H1 (cell line): Measurements from ENCODE around the gene PCDHGB5. TPM values are rescaled to one million over a fixed set of nuclear protein-coding genes. Genes with fewer than 3 reads are reported as not detected.

Source experiments
- ASH2L ChIP-seq: fragments of 200-600, 300-600 bp; sonication (generic); IDR thresholded peaks from one replicate; pipeline ENCODE4 v1.7.1; 2017; ENCODE audit warnings: low read length
- BACH1 ChIP-seq: IDR thresholded peaks from 2 replicates; pipeline ENCODE4 v1.6.1; 2012; ENCODE audit warnings: low read length, improper control_type of control experiment
- HDAC2 ChIP-seq, 2 experiments: fragments of 300-600 bp in 1 of 2; sonication (generic) in 1 of 2; IDR thresholded peaks; 2 replicates each; pipeline ENCODE4 v1.6.1; 2011 to 2012; ENCODE audit warnings: low read depth in 2 of 2, low read length in 2 of 2, mild to moderate bottlenecking in 2 of 2, moderate library complexity in 2 of 2, borderline replicate concordance in 1 of 2, inconsistent platforms in 1 of 2
- KDM4A ChIP-seq: IDR thresholded peaks from one replicate; pipeline ENCODE4 v1.7.1; 2012; ENCODE audit warnings: low read depth, mild to moderate bottlenecking, moderate library complexity, low read length, inconsistent platforms; ENCODE audit not compliant: severe bottlenecking
- PHF8 ChIP-seq: fragments of 200-600 bp; sonication (generic); conservative IDR thresholded peaks from 2 replicates; pipeline ENCODE4 v1.7.1; 2012; ENCODE audit warnings: low read depth, mild to moderate bottlenecking, inconsistent platforms, low read length, moderate library complexity
- POLR2A ChIP-seq, 2 experiments: IDR thresholded peaks; 1 replicate in 1 of 2; 2 replicates in 1 of 2; pipeline ENCODE4 v1.6.1; 2011; ENCODE audit warnings: low read depth in 2 of 2, low read length in 2 of 2, mild to moderate bottlenecking in 2 of 2; ENCODE audit errors: control extremely low read depth in 1 of 2
- RAD21 ChIP-seq, 2 experiments: IDR thresholded peaks in 1 of 2; conservative IDR thresholded peaks in 1 of 2; 2 replicates each; pipeline ENCODE4 v1.6.1; 2011; ENCODE audit warnings: low read depth in 2 of 2, low read length in 2 of 2, improper control_type of control experiment in 1 of 2, inconsistent platforms in 1 of 2, mild to moderate bottlenecking in 1 of 2, moderate library complexity in 1 of 2
- SIX5 ChIP-seq: IDR thresholded peaks from 2 replicates; pipeline ENCODE4 v1.6.1; 2011; ENCODE audit warnings: mild to moderate bottlenecking, low read depth, low read length
- TAF1 ChIP-seq: IDR thresholded peaks from 2 replicates; pipeline ENCODE4 v1.6.1; 2011; ENCODE audit warnings: mild to moderate bottlenecking, low read depth, low read length
- YY1 ChIP-seq: IDR thresholded peaks from 2 replicates; pipeline ENCODE4 v1.6.1; 2011; ENCODE audit warnings: low read depth, mild to moderate bottlenecking, low read length
- polyA plus RNA-seq, 7 experiments: library from polyadenylated mRNA; depleted of rRNA in 3 of 7; stranded (reverse) in 5 of 7; unstranded in 2 of 7; fragments of >200 nt in 5 of 7; fragments of 200-250 nt in 2 of 7; gene quantifications; 1 replicate in 5 of 7; 2 replicates in 1 of 7; 4 replicates in 1 of 7; pipeline versions ENCODE4 v1.2.1 to v1.2.3, GENCODE V29; 2011 to 2013; ENCODE audit warnings: missing spikeins in 2 of 7, mixed read lengths in 2 of 7
- total RNA-seq: library from RNA; stranded (reverse); fragmentation: NEBNext Ultra II Directional; extraction: Animal tissue kit (Norgen Biotek cat#: 25700); gene quantifications from 2 replicates; pipeline ENCODE4 v1.2.1, GENCODE V29; 2021

The PCDHGB5 gene
- total and polyA plus RNA-seq, 2 of the 8 experiments (the other 6 are each of a cell fraction or from before 2014, with no cell fraction given): 1.1 to 2.6 TPM

DNA sequence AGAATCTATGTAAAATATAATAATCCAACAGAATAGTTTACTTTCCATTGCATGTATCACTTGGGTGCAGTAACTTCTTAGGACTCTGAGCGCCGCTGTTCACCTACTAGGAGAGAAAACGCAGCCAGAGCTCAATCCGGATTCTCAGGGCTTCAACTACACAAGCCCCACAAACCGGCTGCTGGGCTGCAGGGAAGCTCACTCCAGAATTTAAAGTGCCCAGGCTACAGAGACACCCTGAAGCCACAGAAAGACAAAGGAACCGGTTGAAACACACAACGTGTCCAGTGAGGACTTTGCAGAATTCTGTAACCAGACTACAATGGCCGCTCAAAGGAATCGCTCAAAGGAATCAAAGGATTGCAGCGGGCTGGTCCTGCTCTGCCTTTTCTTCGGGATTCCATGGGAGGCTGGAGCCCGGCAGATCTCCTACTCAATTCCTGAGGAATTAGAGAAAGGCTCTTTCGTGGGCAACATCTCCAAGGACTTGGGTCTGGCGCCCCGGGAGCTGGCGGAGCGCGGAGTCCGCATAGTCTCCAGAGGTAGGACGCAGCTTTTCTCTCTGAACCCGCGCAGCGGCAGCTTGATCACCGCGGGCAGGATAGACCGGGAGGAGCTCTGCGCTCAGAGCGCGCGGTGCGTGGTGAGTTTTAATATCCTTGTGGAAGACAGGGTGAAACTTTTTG lies 15.2 kb downstream of the PCDHGB5 start, which contains the start of gene PCDHGA10 (continued):
- peak; percentile 35; the same call in 1 of the 2 replicates for TF ChIP-seq PHF8
- TF ChIP-seq HDAC2 (IDR thresholded peaks at IDR 0.05; ENCODE audit: borderline replicate concordance in 1 of 2, low read depth in 2 of 2, low read length in 2 of 2): no peak
- 0 out of 2 replicates have a peak, but pooled peaks have one; percentile 57 for TF ChIP-seq YY1
- TF ChIP-seq TAF1: 0 out of 2 replicates have a peak, but pooled peaks have one; percentile 24
- peak; percentile 84 for TF ChIP-seq RAD21 (IDR thresholded peaks at IDR 0.05 in 1 of 2, conservative IDR thresholded peaks at IDR 0.05 in 1 of 2; ENCODE audit: low read depth in 2 of 2, low read length in 2 of 2)
- TF ChIP-seq SIX5: no peak
- peak; percentile 44 for TF ChIP-seq ASH2L
- TF ChIP-seq BACH1: no peak
- 0 out of 3 replicates have a peak, but pooled peaks of 1 of the 2 experiments have one; percentile 24 for TF ChIP-seq POLR2A (IDR thresholded peaks at IDR 0.05; ENCODE audit: control extremely low read depth in 1 of 2, low read depth in 2 of 2, low read length in 2 of 2)
- TF ChIP-seq KDM4A: peak; percentile 93
